NCI-H128 (cell line): Measurements from ENCODE around the gene VSIG8.

Experiments used
- DNase-seq: peaks from one replicate; lab custom pipeline; 2025; ENCODE audit not compliant: unreplicated experiment; lab: John Stamatoyannopoulos, UW

Gene VSIG8

GRCh38 chr1:159859767-159860322, 2.6 kb downstream of the VSIG8 start:
- no peak for DNase-seq

- DNase-seq, result no peak
Observed at GRCh38 chr1:159857889-159858288, 4.6 kb downstream of the VSIG8 start.

DNA sequence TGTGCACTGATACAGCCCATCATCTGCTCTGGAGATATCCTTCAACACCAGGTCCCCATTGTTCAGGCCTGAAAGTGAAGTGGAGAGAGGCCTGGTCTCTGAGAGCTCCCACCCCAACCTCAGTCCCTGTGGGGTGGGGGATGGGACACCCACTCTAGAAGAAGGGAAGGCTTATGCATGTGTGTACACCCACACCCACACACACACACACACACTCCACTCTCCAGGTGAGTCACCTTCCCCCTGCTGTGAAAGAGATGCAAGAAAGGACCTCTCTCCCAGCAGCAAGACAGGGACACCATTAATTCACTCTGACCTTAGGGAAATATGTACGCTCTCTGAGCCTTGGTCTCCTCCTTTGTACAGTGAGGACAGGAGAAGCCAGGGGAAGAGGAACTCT, 5.9 kb downstream of the VSIG8 start:
- no peak for DNase-seq

- no peak for DNase-seq
Observed at GRCh38 chr1:159855709-159856108, 6.7 kb downstream of the VSIG8 start.

DNA sequence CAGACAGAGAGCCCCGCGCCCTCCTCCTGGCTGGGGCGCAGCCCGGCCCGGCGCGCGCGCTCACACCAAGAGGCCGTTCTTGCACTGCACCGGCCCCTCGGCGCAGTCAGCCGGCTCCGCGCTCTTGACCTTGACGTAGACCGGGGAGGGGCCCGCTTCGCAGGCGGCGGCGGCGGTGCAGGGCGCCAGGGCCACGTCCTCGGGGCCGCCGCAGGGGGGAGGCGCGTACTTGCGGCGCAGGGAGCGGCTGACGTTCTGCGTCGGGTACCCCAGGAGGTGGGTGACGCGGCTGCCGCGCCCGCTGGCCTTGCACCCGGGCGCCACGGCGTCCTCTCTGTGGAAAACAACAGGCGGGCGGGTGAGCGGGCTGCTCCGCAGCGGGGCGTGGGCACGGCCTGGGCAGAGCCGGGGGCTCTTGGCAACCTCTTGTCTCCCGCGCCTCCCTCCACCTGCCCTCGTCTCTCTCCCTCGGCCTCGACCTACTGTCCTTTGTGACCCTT, 7.7 kb downstream of the VSIG8 start:
- DNase-seq, result no peak

GRCh38 chr1:159854116-159854692, 8.3 kb downstream of the VSIG8 start:
- no peak for DNase-seq

DNA sequence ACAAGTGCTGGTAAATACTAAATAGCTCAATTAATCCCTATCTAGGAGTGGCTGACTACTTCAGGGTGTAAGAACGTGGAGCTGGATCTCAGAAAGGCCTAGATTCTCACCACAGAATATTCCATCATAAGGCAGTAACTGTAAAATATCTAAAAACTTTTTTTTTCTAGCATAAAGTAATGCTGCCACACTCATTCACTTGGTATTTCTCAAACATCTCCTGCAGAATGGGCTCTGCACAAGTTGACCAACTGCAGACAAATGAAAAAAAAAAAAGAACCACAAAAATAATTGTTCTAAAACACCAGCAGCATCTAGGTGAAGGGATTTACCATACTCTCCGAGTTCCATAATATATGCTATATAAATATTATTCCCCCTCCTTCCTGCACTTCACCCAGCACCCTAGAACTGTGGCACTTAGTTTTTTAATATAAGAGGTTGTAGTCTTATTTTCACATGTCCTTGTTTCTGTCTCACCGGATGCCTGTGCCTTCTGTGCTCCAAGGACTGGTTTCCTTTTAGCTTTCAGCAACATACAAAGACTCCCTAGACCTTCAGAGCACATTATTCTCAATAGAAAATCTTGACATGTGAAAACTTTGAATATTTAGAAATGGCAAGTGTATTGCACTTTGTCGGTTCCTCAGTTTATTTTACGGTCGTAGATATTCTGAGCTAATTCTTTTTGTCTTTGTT, 8.9 kb downstream of the VSIG8 start:
- DNase-seq, result no peak

DNA sequence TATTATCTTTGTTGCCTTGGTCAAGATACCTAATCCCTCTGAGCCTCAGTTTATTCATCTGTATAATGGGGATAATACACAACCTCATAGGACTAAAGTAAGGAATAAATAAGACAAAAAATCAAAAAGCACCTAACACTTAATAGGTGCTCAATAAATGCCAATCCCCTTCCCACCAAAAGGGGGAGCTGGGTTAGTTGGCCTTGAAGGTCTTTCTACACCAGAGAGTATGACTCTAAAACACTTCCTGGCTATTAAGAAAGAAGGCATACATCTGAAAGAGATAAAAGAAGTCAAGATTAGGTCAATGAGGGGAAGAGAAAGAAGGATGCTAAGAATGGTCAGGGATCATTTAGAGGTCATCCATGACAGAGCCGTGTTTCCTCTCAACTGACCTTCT, 11.1 kb downstream of the VSIG8 start:
- DNase-seq, result no peak

DNA sequence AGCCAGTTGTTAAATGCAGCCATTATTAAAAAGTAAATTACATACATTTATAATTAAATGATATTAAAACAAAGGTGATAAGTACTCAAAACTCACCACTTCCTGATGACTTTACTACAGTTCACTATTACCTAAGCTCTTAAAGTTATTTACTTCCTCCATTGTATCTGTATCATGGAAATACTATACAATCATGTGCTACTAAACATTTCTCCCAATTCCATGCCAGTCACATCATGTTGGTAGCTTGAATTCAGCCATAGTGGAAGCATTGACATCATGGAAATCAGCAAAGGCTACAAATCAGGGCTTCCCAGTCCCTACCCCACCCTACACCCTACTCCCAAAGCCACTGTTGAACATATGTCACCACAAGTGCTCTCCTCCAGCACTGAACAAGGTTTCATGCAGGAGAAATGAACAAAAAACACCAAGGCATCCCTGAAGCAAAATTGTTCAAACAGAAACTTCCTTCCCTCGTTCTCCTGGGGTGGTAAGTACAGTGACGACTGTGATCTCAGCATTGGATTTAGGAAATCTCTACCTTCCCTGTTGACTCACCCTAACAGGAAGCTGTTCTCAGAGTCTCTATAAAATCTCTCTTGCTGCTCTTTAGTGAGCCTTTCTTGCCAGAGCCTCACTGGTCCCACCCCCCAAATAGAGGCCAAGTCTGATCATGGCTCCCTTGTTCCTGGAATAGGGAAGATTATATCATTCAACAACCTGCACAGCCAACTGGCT, 12.7 kb downstream of the VSIG8 start:
- no peak for DNase-seq

- DNase-seq, result no peak
Observed at GRCh38 chr1:159848326-159848725, 14.1 kb downstream of the VSIG8 start.

DNA sequence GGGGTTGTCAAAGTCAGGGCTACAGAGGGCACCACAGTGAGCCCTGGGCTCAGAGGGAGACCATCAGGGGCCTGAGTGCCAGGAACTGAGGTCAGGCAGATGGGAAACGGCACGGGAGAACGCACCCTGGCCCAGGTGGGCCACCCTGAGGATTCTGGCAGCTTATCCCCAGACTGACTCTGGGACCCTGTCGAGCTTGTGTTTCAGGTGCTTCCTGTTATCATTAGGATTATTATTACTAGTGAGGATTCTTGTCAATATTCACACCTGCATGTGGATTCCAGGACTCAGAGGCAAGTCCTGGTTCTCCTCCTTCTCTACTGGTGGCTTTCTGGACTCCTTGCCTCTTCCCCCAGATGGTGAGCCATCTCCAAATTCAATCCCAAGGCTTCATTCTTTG, 15.2 kb downstream of the VSIG8 start:
- DNase-seq, result no peak

DNA sequence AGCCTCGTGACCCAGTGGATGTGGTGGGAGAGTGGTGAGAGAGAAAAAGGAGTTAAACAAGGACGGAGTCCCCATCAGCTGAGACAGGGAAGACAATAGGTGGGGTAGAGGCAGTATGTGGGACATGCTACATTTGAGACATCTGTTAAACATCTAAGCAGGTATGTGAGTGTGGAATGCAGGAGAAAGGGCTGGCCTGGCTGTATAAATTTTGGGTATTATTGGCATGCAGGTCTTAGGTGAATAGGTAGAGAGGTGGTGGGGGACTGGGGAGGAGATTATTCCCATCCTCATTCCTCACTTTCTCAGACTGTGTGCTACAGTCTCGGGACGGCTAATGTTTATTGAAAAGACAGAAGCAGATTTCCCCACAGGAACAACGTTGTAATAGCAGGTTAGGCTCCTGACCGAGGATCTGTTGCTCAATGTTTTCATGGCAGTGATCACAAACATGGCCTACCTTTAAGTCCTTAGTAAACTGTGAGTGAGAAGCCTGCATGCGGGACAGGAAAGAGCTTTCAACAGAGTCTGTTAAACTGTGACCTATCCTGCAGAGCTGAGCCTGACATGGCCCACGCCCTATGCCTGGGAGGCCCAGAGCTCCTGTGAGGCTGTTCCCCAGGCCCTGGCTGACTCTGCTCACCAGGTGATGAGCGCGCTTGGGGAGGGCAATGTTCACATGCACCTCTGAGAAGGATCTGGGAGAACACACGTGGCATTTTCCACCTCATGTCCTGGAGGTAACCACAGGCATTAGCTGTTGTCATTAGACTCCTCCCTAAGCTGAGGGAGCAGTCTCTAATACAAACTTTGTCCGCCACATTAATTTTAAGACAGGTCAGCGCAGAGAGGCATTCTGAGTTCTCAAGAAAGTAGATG, 16.5 kb downstream of the VSIG8 start:
- no peak for DNase-seq

DNA sequence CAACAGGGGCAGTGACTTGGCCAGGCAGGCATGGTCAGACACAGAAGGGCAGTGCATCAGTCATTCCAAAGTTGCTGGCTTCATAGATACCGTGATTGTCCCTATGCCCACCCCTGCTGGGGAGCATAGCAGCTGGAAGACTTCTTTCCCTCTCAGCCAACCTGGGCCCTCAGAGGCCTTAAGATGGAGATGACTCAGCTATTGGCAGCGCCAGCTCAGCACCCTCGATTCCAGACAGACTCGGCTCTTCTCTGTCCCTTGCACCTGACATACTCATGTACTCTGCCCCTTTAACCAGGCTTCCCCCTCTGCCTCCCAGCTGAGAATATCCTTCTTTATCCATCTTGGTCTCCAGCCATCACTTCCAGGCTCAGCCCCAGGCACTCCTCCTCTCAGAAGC, 19.0 kb downstream of the VSIG8 start:
- DNase-seq, result no peak

- no peak for DNase-seq
Observed at GRCh38 chr1:159841749-159842148, 20.7 kb downstream of the VSIG8 start.

DNA sequence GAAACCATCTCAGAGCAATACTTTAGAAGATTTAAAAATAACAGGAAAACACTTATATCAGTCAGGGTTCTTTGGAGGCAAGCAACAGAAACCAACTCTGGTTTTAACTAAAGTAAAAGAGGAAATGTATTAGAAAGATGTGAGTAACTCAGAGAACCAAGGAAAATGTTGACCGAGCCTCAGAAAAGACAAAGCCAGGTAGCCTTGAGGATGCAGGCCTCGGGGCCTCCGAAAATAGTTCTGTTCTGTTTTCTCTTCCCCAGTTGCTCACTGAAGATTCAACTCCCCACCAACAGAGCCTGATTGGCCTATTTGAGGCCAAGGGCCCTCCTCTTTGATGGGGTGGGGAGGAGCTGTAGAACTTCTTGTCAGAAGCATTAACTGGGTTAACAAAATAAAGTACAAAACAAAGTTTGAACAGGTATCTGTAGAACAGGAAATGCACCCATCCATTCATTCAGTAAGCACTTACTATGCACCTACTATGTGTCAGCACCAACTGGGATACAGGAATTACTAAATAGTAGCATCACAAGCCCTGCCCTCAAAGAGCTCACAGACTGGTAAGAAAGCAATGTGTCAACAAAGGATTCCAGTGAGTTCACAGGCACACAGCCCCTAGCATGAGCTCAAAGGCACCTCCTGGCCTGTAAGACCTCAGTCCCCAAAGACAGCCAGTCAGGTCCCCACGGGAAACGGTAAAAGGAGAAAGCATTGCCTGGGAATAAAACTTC, 23.2 kb downstream of the VSIG8 start:
- no peak for DNase-seq

DNA sequence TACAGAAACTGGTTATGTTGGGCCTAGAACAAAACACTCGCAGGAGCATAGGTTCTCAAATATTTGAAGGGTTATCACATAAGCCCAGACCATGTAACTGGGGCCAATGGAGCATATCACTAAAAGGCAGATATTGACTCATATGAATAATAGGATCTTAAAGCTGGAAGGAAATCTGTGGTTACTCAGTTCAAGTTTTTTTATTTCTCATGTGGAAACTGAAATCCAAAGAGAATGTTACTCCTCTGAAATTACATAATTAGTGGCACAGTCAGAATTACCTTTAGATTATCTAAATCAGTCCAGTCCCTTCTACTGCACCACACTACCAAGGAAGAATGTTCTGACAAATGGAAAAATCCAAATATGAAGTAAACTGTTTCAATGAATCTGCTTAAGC, 23.7 kb downstream of the VSIG8 start:
- no peak for DNase-seq

DNA sequence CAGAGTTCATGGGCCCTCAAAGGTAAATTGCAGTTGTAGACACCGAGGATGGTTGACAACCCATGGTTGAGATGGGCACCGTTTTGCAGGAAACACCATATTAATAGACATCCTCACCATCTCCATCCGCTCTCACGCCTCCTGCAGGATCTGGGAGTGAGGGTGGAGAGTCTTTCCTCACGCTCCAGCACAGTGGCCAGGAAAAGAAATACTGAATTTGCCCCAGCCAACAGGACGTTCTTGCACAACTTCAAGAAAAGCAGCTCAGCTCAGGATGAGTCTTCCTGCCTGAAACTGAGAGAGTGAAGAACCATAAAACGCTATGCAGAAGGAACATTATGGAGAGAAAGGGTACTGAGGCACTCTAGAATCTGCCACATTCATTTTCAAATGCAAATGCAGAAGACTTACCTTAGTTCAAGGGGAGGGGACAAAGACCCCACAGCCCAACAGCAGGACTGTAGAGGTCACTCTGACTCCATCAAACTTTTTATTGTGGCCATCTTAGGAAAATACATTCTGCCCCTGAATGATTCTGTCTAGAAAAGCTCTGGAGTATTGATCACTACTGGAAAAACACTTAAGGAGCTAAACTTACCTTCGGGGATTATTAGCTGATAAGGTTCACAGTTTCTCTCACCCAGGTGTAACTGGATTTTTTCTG, 26.5 kb downstream of the VSIG8 start:
- no peak for DNase-seq

- no peak for DNase-seq
Observed at GRCh38 chr1:159835356-159835755, 27.1 kb downstream of the VSIG8 start.

DNA sequence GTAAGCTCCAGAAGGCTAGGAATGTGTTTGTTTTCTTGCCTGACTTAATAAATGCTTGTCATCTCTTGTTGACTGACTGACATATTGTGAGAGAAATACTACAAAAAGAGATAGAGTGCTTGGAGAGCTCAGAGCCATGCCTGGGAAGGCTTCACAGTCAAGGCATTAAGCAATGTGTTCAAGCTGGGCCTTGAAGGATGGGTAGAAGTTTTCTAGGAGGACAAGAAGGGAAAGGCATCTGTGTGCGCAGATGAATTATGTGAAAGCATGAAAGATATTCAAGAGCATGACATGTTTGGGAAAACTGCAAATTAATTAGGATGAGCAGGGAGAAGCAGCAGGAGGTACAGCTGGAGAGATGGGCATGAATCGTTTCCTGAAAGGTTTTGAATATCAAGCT, 30.1 kb downstream of the VSIG8 start:
- DNase-seq, result no peak
